HG03045 (cell line): ENCODE results near the gene TASOR2.
A peak's percentile ranks its signal among the peaks of the same experiment; 100 is the strongest.

ENCODE experiments used
- ATAC-seq: cut with Tn5 transposase; IDR thresholded peaks from one replicate; pipeline ENCODE4 v1.9.1; 2021; ENCODE audit warnings: mild to moderate bottlenecking, moderate library complexity; ENCODE audit not compliant: unreplicated experiment

The TASOR2 gene

GRCh38 chr10:5683065-5683464 is 1.6 kb upstream of the TASOR2 start:
- ATAC-seq = no peak

- ATAC-seq = peak; percentile 47
These were observed 529 bp downstream of the TASOR2 start for GRCh38 chr10:5684971-5685763.

DNA sequence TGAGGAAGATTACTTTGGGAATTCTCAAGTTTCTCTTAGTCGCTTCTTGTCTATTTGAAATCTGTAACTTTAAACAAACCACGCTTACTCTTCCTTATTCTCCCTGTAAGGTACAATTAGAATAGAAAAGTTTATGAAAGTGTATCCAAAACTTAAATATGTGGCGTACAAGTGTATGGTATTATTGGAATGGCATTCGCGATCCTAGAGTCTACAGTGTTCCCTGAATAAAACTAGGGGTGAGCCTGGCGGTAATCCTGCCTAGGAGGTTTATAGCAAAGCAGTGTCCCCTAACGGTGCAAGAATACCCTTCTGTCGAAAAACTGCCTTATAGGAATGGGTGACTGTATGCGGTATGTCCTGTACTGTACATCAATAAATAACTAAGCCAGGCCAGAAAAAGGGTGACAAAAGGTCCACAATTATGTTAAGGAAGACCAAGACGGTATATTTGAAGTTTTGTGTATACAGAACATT is 1.2 kb downstream of the TASOR2 start:
- ATAC-seq = no peak

DNA sequence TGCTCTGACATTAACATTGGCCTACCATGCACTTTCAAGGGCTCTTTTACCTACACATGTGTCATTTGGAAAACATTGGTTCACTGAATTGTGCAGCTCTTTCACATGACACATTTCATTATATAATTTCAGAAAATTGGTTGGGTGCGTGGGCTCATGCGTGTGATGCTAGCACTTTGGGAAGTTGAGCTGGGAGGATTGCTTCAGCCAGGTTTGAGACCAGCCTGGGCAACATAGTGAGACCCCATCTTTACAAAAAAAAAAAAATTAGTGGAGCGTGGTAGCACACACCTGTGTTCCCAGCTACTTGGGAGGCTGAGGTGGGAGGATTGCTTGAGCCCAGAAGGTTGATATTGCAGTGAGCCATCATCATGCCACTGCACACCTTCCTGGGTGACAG is 3.9 kb downstream of the TASOR2 start:
- no peak for ATAC-seq

DNA sequence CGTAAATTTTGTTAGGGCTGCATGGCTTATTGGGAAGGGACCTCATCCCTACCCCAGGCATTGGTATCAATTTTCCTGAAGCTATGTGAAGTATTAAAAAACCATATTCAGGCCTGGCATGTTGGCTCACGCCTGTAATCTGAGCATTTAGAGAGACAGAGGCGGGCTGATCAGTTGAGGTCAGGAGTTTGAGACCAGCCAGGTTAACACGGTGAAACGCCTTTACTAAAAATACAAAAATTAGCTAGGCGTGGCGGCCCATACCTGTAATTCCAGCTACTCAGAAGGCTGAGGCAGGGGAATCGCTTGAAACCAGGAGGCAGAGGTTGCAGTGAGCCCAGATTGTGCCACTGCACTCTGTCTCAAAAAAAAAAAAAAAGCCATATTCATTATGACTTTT is 7.1 kb downstream of the TASOR2 start:
- ATAC-seq = no peak

DNA sequence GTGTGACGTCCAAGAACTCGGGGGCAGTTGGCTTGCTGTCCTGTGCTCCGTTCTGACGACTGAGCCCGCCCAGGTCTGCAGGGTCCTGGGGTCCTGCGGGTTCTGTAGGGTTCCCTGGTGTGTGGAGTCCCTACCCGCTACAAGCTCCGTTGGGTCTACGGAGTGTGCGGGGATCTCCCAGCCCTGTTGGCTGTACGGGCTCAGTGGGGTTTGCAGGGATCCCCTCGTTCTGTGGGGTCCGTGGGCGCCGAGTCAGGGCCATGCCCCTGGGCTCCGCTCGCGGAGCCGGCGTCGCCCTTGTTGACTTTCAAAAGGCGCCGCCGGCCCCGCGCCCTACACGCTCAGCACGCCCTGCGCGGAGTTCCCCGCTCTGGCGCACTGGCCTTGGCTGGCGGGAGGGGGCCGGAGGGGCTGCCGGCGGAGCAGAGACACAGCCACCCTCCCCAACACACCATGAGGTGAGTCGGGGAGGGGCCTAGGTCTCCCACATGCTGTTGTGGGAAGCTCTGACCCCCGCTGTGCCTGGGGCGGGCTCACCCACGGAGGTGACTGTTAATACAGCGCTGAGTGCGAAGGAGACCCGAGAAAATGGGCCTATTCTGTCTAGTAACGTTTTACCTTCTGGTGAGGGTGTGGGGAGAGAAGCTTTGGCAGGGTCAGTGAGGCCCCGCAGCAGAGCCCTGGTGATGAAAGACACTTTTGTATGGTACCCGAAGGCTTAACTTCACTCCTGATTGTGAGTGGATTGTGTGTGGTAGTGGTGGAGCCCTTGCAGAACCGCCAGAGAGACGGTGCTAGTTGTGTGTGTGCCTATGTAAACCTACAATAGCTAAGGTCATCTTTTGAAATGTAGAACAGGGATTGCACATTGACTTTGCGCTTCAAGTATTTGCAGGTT is 8.1 kb downstream of the TASOR2 start:
- ATAC-seq = peak; percentile 83

GRCh38 chr10:5694573-5694972 is 9.9 kb downstream of the TASOR2 start:
- ATAC-seq = no peak

DNA sequence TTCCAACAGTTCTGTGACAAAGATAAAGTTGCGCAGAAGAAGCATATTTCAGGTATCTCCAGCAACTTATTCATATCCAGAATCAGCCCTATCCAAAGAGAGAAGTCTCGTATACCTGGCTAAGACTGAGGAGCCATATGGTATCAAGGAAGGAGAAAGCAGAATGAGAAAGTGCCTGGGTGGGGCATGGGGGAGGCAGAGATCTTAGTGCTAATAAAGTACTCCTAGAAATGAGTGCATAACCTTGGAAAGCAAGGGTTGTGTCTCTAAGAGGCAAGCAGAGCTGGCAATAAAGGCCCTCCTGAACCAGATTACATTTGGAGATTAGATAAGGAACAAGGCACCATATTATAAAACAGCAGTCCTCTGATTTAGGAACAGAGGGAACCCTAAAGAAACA is 12.7 kb downstream of the TASOR2 start:
- no peak for ATAC-seq

DNA sequence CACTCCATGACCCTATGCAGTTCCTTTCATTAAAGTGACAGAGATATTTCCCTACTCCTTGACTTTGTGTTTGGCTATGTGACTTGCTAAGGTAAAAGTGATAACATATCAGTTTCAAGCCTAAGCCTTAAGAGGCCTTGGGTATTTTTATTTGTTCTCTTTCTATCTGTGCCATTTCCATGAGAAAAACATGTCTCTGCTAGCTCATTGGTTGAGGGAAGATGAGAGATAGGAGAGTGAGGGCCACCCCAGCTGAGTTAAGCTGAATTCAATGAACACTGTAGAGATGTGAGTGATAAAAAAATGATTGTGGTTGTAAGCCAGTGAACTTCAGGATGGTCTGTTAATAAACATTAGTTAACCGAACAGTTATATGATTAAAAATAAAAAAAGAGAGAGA is 13.4 kb downstream of the TASOR2 start:
- ATAC-seq = no peak

GRCh38 chr10:5708356-5708755 is 23.7 kb downstream of the TASOR2 start:
- no peak for ATAC-seq

DNA sequence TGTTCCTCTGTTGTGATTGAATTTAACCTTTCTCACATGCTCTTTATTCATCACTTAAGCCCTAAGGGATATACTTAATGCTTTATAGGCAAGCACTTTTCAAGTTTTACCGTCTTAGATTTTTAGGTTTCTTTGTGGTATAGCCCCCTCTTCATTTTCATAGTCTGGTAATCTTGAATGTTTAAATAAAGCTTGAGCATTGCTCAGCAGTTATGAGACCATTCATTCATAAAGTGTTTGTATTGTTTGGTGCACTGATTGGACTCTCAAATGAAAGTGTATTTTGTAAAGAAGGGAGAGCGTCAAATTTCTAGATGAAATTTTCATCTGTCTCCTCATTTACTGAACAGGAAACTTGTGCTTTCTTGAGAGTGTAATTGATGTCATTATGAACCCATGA is 25.2 kb downstream of the TASOR2 start:
- no peak for ATAC-seq

GRCh38 chr10:5710859-5711258 is 26.2 kb downstream of the TASOR2 start:
- ATAC-seq = no peak

GRCh38 chr10:5711642-5712041 is 27.0 kb downstream of the TASOR2 start:
- no peak for ATAC-seq

DNA sequence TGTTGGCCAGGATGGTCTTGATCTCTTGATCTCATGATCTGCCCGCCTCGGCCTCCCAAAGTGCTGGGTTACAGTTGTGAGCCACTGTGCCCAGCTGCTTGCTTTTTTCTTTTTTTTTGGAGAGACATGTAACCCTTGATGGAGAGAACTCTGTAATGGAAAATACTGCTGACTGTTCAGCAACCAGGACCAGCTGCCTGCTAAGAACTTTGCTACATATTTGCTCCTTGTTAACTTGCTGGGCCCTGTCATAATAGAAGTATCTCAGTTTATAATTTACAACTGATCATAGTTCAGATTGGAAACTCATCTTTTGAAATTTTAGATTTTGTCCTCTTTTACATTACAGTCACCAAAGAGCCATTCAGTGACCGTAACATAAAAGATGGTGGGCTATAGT is 34.9 kb downstream of the TASOR2 start:
- no peak for ATAC-seq

GRCh38 chr10:5720182-5720581 is 35.5 kb downstream of the TASOR2 start:
- no peak for ATAC-seq

DNA sequence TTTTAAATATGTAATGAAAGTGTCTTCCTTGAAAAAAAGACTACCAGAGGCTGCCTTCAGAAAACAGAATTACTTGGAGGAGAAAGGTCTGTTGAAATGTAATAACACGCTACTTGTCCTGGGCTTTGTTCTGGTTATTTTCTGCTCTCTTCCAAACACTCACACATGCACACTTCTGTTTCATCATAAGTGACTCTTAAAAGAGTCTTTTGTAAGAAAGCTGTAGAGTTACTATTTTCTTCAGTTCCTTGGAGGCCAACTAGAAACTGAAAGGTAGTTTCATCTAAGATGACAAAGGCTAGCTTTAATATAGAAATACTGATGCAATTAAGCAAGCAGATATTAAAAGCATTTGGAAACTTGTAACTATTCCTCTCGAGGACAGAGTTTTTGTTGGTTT is 39.1 kb downstream of the TASOR2 start:
- ATAC-seq = no peak

DNA sequence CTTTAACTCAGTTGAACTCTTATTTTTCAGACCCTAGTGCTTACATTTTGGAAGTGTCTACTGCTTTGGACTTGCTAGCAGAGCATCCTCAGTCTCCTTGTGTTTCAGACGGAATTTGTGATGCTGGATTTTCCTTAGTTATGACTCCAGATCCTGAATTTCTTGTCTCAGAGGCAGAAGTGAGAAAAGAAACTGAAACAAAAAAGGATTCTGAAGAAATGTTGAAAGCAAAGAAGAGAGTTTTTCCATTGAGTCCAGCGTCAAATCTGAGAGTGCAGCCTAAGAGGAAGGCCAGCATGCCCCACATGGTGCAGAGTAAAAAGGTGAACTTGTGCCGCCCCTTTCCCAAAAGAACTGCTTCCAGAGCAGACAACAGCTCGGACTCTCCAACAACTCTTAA is 46.1 kb downstream of the TASOR2 start:
- no peak for ATAC-seq

DNA sequence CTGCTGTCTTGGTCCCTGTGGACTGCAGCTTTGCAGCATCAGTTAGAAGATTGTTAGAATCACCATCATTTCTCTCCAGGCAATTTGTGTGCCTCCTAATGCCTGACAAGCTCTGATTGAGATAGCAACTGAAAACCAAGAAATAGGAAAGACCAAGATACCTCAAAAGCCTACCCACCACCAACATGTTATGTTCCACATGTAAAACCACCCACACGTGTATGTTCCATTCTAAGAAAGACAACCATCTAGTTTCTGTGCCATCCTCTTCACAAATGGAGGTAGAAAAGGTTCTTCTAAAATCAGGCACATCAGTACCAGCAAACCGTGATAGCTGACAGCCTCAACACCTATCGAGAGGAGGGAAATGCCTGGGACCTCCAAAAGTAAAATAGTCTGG is 46.9 kb downstream of the TASOR2 start:
- no peak for ATAC-seq

GRCh38 chr10:5732141-5732540 is 47.5 kb downstream of the TASOR2 start:
- ATAC-seq = no peak
